ENCODE data around the gene CDH13.

DNA sequence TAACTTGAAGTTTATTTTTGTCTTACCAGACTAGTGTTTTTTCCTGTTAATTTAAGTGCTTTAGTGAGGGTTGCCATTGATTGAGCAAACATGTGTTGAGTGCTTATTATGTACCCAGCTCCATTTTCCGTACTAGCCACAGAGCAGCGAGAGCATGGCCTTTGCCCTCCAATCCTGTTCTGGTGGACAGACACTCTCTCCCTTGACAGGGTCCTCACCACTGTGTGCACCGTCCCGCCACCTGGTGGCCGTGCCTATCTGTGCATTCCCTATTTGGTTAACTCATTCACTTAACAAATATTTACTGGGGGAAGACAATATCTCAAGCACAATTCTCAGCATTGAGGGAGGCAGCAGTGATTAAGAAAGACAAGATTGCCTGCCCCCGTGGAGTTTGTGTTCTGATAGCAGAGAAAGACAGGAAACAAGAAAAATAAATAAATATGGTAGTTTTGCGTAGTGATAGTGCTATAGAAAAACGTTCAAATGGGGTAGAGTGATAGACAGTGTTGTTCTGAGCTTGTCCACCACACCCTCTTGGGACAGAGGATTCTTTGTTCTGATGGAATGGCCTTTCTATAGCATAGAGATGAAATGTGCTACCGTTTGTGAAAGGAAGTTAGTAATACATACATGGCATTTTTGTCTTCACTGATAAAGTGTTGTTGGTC lies 13.0 kb downstream of the CDH13 start:
- TF ChIP-seq, protein P1, sequence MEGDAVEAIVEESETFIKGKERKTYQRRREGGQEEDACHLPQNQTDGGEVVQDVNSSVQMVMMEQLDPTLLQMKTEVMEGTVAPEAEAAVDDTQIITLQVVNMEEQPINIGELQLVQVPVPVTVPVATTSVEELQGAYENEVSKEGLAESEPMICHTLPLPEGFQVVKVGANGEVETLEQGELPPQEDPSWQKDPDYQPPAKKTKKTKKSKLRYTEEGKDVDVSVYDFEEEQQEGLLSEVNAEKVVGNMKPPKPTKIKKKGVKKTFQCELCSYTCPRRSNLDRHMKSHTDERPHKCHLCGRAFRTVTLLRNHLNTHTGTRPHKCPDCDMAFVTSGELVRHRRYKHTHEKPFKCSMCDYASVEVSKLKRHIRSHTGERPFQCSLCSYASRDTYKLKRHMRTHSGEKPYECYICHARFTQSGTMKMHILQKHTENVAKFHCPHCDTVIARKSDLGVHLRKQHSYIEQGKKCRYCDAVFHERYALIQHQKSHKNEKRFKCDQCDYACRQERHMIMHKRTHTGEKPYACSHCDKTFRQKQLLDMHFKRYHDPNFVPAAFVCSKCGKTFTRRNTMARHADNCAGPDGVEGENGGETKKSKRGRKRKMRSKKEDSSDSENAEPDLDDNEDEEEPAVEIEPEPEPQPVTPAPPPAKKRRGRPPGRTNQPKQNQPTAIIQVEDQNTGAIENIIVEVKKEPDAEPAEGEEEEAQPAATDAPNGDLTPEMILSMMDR (conservative IDR thresholded peaks at IDR 0.05): peak; percentile 89
- TF ChIP-seq ZFX (IDR thresholded peaks at IDR 0.05): no peak
